Left lung (tissue), 10 donors: ENCODE data around the gene COMMD1. TPM values are rescaled to one million over a fixed set of nuclear protein-coding genes. Genes with fewer than 3 reads are reported as not detected.
"Not testable (repeated sequence)": the region's sequence is repeated elsewhere in the genome, so short reads cannot be mapped to it uniquely, and the experiment has no call there.

Experiments
- ATAC-seq: fragments of 200-7000 bp; cut with Tn5 transposase; one replicate; pipeline ENCODE4 v1.9.1; 2020; ENCODE audit warnings: moderate library complexity
- DNase-seq, 4 donors: peaks; one replicate each; pipeline ENCODE4 v3.0.0-alpha.2; 2013 to 2020
- H3K27ac ChIP-seq, 2 donors: fragments of 200-600 bp; sonication (generic) in 1 of 2; one replicate each; pipeline versions ENCODE4 v1.5.0 to v1.8.0; 2020 to 2021
- H3K27me3 ChIP-seq, 2 donors: fragments of 200-600 bp; sonication (generic) in 1 of 2; one replicate each; pipeline versions ENCODE4 v1.5.0 to v1.8.0; 2020 to 2021
- H3K36me3 ChIP-seq, 2 donors: fragments of 200-600 bp; sonication (generic) in 1 of 2; one replicate each; pipeline versions ENCODE4 v1.5.0 to v1.8.0; 2020 to 2021
- H3K4me1 ChIP-seq, 2 donors: fragments of 200-600 bp; one replicate each; pipeline ENCODE4 v1.8.0; 2021
- H3K4me3 ChIP-seq, 2 donors: fragments of 200-600 bp; sonication (generic) in 1 of 2; one replicate each; pipeline versions ENCODE4 v1.5.0 to v1.8.0; 2020 to 2021; ENCODE audit warnings: mild to moderate bottlenecking in 1 of 2
- H3K9me3 ChIP-seq, 2 donors: fragments of 200-600 bp; sonication (generic) in 1 of 2; one replicate each; pipeline versions ENCODE4 v1.5.0 to v1.8.0; 2020 to 2021
- CTCF ChIP-seq, 2 donors: fragments of 200-600 bp; sonication (generic) in 1 of 2; IDR thresholded peaks; one replicate each; pipeline versions ENCODE4 v1.5.0 to v1.8.0; 2021; ENCODE audit warnings: antibody characterized with exemption in 2 of 2
- intact Hi-C, 2 donors: fragments of 100-400 bp; cut with DNase I; formaldehyde crosslinking; loops; one replicate each; pipeline versions ENCODE4 v1.11.2 to v1.14.2; 2022
- polyA plus RNA-seq, 6 donors: library from polyadenylated mRNA; unstranded; fragments of 120-200 nt; gene quantifications; one replicate each; pipeline ENCODE4 v1.2.1, GENCODE V29; 2013; ENCODE audit not compliant: insufficient read length in 6 of 6
- total RNA-seq, 2 donors: library from RNA; stranded (reverse); fragmentation: NEBNext Ultra II Directional; extraction: Animal tissue kit (Norgen Biotek cat#: 25700); gene quantifications; one replicate each; pipeline ENCODE4 v1.2.1, GENCODE V29; 2021
- donor health status: DM: no; HTN: yes; CAD: no.
- donor health status: DM: no; HTN: no; CAD: no.

The COMMD1 gene
- total and polyA plus RNA-seq, 8 donors = 34.1 to 91.5 (median 77.3) TPM

- no peaks in the 10 kb centered on the region for H3K9me3 ChIP-seq
- no peak for TF ChIP-seq CTCF (IDR thresholded peaks at IDR 0.05)
- DNase-seq = no peak
- no peak overlapping the region for H3K27ac ChIP-seq
- no peaks in the 10 kb centered on the region for H3K4me1 ChIP-seq
- no peak for ATAC-seq
- no peak overlapping the region for H3K4me3 ChIP-seq
- no peaks in the 10 kb centered on the region for H3K36me3 ChIP-seq
- H3K27me3 ChIP-seq = no peaks in the 10 kb centered on the region
- intact Hi-C loops = no loop called here
Measured at GRCh38 chr2:62145478-62146100, 240.1 kb downstream of the COMMD1 start.

GRCh38 chr2:62146790-62147189 is 241.3 kb downstream of the COMMD1 start:
- H3K36me3 ChIP-seq, H3K27me3 ChIP-seq, H3K4me1 ChIP-seq, H3K27ac ChIP-seq, DNase-seq, ATAC-seq, H3K4me3 ChIP-seq, H3K9me3 ChIP-seq, intact Hi-C loops: not testable (repeated sequence)

GRCh38 chr2:62147610-62148301 is 242.3 kb downstream of the COMMD1 start:
- DNase-seq (no peak), ATAC-seq (no peak)
- intact Hi-C loops = no loop called here
- H3K27me3 ChIP-seq = no peaks in the 10 kb centered on the region
- no peaks in the 10 kb centered on the region for H3K4me1 ChIP-seq
- no peaks in the 10 kb centered on the region for H3K36me3 ChIP-seq
- H3K9me3 ChIP-seq = no peaks in the 10 kb centered on the region
- H3K27ac ChIP-seq = no peak overlapping the region
- TF ChIP-seq CTCF (IDR thresholded peaks at IDR 0.05) = no peak
- no peak overlapping the region for H3K4me3 ChIP-seq

- peaks cover 0 to 4% of the 10 kb centered on the region in 2 donors for H3K4me1 ChIP-seq
- no peak for DNase-seq
- TF ChIP-seq CTCF (IDR thresholded peaks at IDR 0.05) = no peak
- H3K4me3 ChIP-seq = no peak overlapping the region
- H3K36me3 ChIP-seq = no peaks in the 10 kb centered on the region
- H3K27me3 ChIP-seq = no peaks in the 10 kb centered on the region
- ATAC-seq = peak; percentile 51
- intact Hi-C loops = no loop called here
- no peak overlapping the region for H3K27ac ChIP-seq
- no peaks in the 10 kb centered on the region for H3K9me3 ChIP-seq
Measured at GRCh38 chr2:62149708-62150107, 244.2 kb downstream of the COMMD1 start.

GRCh38 chr2:62150597-62151305 is 245.3 kb downstream of the COMMD1 start:
- Histone ChIP-seq H3K4me1 (peaks cover 0 to 4% of the 10 kb centered on the region in 2 donors), H3K27me3 (no peaks in the 10 kb centered on the region), H3K4me3 (no peak overlapping the region), H3K9me3 (peaks cover 0 to 9% of the 10 kb centered on the region in 2 donors), H3K27ac (no peak overlapping the region), H3K36me3 (no peaks in the 10 kb centered on the region)
- no peak for TF ChIP-seq CTCF (IDR thresholded peaks at IDR 0.05)
- intact Hi-C loops = no loop called here
- ATAC-seq (no peak), DNase-seq (no peak)
